SK-N-SH (cell line): ENCODE data around the gene TTC39C. TPM values are rescaled to one million over a fixed set of nuclear protein-coding genes. Genes with fewer than 3 reads are reported as not detected.

ENCODE experiments used
- CTCF ChIA-PET: fragments of 300-600, 350-600 bp; formaldehyde crosslinking; extraction: SDS; loops from one replicate; lab custom pipeline; 2021; lab: Yijun Ruan, JAX
- POLR2A ChIA-PET: fragments of 350-600 bp; sonication (Branson Sonifier 250); formaldehyde crosslinking; extraction: SDS; loops from one replicate; lab custom pipeline; 2020; ENCODE audit warnings: antibody characterized with exemption, inconsistent platforms; lab: Yijun Ruan, JAX
- DNase-seq: peaks from one replicate; pipeline ENCODE4 v3.0.0; 2012
- H2AFZ ChIP-seq: fragments of 200-600 bp; sonication (generic); 2 replicates; pipeline ENCODE4 v1.8.1; 2016; ENCODE audit warnings: antibody characterized with exemption, mild to moderate bottlenecking, low read depth
- H3F3A ChIP-seq: fragments of 200-600 bp; sonication (generic); replicated peaks from 2 replicates; pipeline ENCODE3; 2016; ENCODE audit warnings: antibody characterized with exemption, mild to moderate bottlenecking; ENCODE audit not compliant: insufficient read depth
- H3K27ac ChIP-seq, 2 experiments: fragments of 200-500 bp in 1 of 2; fragments of 200-600 bp in 1 of 2; sonication (Bioruptor generic) in 1 of 2; sonication (generic), shearing (Covaris generic) in 1 of 2; 2 replicates each; pipeline versions ENCODE4 v1.5.1 to v1.6.1; 2014 to 2016; ENCODE audit warnings: low read depth in 2 of 2, inconsistent platforms in 1 of 2, low read length in 1 of 2, mild to moderate bottlenecking in 1 of 2, mixed read lengths in 1 of 2
- H3K27me3 ChIP-seq: fragments of 200-600 bp; sonication (generic), shearing (Covaris generic); 2 replicates; pipeline ENCODE4 v1.6.1; 2016; ENCODE audit warnings: mixed run types; ENCODE audit not compliant: insufficient read depth
- H3K36me3 ChIP-seq, 2 experiments: fragments of 200-500 bp in 1 of 2; fragments of 200-600 bp in 1 of 2; sonication (Bioruptor generic) in 1 of 2; sonication (generic) in 1 of 2; replicated peaks in 1 of 2; 2 replicates each; pipeline versions ENCODE3 to v1.5.1; 2014 to 2016; ENCODE audit warnings: low read length in 1 of 2, mild to moderate bottlenecking in 1 of 2; ENCODE audit not compliant: insufficient read depth in 2 of 2, control insufficient read depth in 1 of 2
- H3K4me1 ChIP-seq, 2 experiments: fragments of 200-500 bp in 1 of 2; fragments of 200-600 bp in 1 of 2; sonication (Bioruptor generic) in 1 of 2; sonication (generic), shearing (Covaris generic) in 1 of 2; 2 replicates each; pipeline versions ENCODE4 v1.5.1 to v1.6.1; 2014 to 2016; ENCODE audit warnings: low read depth in 1 of 2, low read length in 1 of 2, mixed run types in 1 of 2; ENCODE audit not compliant: insufficient read depth in 2 of 2, control insufficient read depth in 1 of 2
- H3K4me2 ChIP-seq: fragments of 200-600 bp; sonication (generic), shearing (Covaris generic); 2 replicates; pipeline ENCODE4 v1.6.1; 2017; ENCODE audit warnings: mixed run types
- H3K4me3 ChIP-seq, 2 experiments: fragments of 200-500 bp in 1 of 2; fragments of 200-600 bp in 1 of 2; sonication (Bioruptor generic) in 1 of 2; sonication (generic), shearing (Covaris generic) in 1 of 2; 2 replicates each; pipeline versions ENCODE4 v1.5.1 to v1.8.1; 2014 to 2016; ENCODE audit warnings: low read depth in 2 of 2, inconsistent platforms in 1 of 2, low read length in 1 of 2, mild to moderate bottlenecking in 1 of 2, mixed read lengths in 1 of 2, moderate library complexity in 1 of 2
- H3K79me2 ChIP-seq: fragments of 200-600 bp; sonication (generic); 2 replicates; pipeline ENCODE4 v1.8.1; 2017; ENCODE audit warnings: mild to moderate bottlenecking; ENCODE audit not compliant: insufficient read depth
- H3K9ac ChIP-seq: fragments of 200-600 bp; sonication (generic); 2 replicates; pipeline ENCODE4 v1.6.1; 2017; ENCODE audit warnings: mixed run types
- H3K9me2 ChIP-seq: fragments of 200-600 bp; sonication (generic); 2 replicates; pipeline ENCODE4 v1.6.1; 2017; ENCODE audit warnings: mixed run types
- H3K9me3 ChIP-seq: fragments of 200-600 bp; sonication (generic); 2 replicates; pipeline ENCODE4 v1.6.1; 2017; ENCODE audit warnings: mixed run types, mild to moderate bottlenecking, moderate library complexity
- H4K20me1 ChIP-seq: fragments of 200-600 bp; sonication (generic); 2 replicates; pipeline ENCODE4 v1.6.1; 2017; ENCODE audit warnings: mild to moderate bottlenecking, mixed run types; ENCODE audit not compliant: insufficient read depth
- ELF1 ChIP-seq: IDR thresholded peaks from 2 replicates; pipeline ENCODE4 v1.4.0; 2012
- EP300 ChIP-seq, 2 experiments: IDR thresholded peaks; 2 replicates each; pipeline versions ENCODE4 v1.4.0 to v1.6.1; 2012; ENCODE audit warnings: borderline replicate concordance in 1 of 2, low read depth in 1 of 2, low read length in 1 of 2
- GABPA ChIP-seq: IDR thresholded peaks from 2 replicates; pipeline ENCODE4 v1.4.0; 2012; ENCODE audit warnings: low read depth, mild to moderate bottlenecking
- NFIC ChIP-seq: IDR thresholded peaks from 2 replicates; pipeline ENCODE4 v1.4.0; 2012; ENCODE audit warnings: borderline replicate concordance
- RAD21 ChIP-seq: IDR thresholded peaks from 2 replicates; pipeline ENCODE4 v1.6.1; 2012; ENCODE audit warnings: mild to moderate bottlenecking, low read length
- RFX5 ChIP-seq: IDR thresholded peaks from 2 replicates; pipeline ENCODE4 v1.6.1; 2012; ENCODE audit warnings: mild to moderate bottlenecking, improper control_type of control experiment, low read length
- RXRA ChIP-seq: IDR thresholded peaks from 2 replicates; pipeline ENCODE4 v1.4.0; 2012; ENCODE audit warnings: low read depth, mild to moderate bottlenecking, borderline replicate concordance
- SIN3A ChIP-seq: IDR thresholded peaks from 2 replicates; pipeline ENCODE4 v1.6.1; 2012; ENCODE audit warnings: low read depth, mild to moderate bottlenecking, low read length, moderate library complexity, borderline replicate concordance
- TCF12 ChIP-seq: IDR thresholded peaks from 2 replicates; pipeline ENCODE4 v1.4.0; 2012
- TEAD4 ChIP-seq: IDR thresholded peaks from 2 replicates; pipeline ENCODE4 v1.4.0; 2012; ENCODE audit warnings: mild to moderate bottlenecking, borderline replicate concordance; ENCODE audit not compliant: insufficient read depth
- YY1 ChIP-seq: IDR thresholded peaks from 2 replicates; pipeline ENCODE4 v1.4.0; 2012; ENCODE audit warnings: low read depth, mild to moderate bottlenecking
- WGBS: methylation state at CpG from one replicate; pipeline ENCODE4 v1.1.6; 2017; ENCODE audit warnings: low lambda C conversion rate; 5-methylcytosine and 5-hydroxymethylcytosine counted together
- polyA plus RNA-seq, 3 experiments: library from polyadenylated mRNA; depleted of rRNA; stranded (reverse); fragments of >200 nt; gene quantifications; 2 replicates each; pipeline ENCODE4 v1.2.3, GENCODE V29; 2012
- TF ChIP-seq, protein P1 (sequence below): IDR thresholded peaks from 2 replicates; pipeline ENCODE4 v1.6.1; 2012; ENCODE audit warnings: mild to moderate bottlenecking, low read depth, low read length, moderate library complexity
- TF ChIP-seq, protein P2 (sequence below): fragments of 150-350 bp; IDR thresholded peaks from 2 replicates; pipeline ENCODE4 v1.6.1; 2017; ENCODE audit warnings: antibody characterized with exemption, low read length, low read depth, borderline replicate concordance
- TF ChIP-seq, protein P3 (sequence below): IDR thresholded peaks from 2 replicates; pipeline ENCODE4 v1.4.0; 2012; ENCODE audit warnings: low read depth, borderline replicate concordance

Gene TTC39C
- polyA plus RNA-seq, 1 of the 3 experiments (the other 2 are of a cell fraction), result 8.6 TPM

DNA sequence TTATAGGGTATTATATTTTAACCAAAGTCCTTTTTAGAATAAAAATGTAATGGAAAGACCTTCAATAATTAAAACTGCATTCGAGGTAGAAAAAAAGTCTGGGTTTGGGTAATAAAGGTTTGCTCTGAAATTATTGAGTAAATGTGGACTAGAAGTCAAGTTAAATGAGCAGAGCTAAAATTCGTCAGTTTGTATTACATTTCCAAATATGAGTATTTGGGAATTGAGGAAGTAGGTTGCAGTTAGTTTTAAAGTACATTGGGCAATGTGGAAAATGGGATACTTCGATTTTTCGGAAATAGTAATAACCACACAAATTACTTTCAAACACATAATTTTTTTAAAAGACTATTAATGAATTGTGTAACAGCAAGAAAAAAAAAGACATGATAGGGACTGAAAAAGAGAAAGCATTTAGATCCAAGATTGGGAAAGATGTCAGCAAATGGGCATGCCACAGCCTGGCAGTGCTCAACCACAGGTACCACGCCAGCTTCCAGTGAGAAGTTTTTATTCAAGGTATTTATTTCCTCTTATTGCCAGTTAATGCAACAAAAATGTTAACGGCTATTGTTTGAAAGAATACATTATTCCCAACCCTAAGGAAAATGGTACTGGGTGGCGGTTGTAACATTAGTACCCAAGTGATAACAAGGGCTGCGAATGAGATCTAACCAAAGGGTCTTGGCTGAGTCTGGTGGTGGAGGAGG lies 50.0 kb downstream of the TTC39C start:
- TF ChIP-seq EP300 (IDR thresholded peaks at IDR 0.05; ENCODE audit: borderline replicate concordance in 1 of 2, low read depth in 1 of 2, low read length in 1 of 2), result no peak
- TF ChIP-seq RAD21, result no peak
- no peak for TF ChIP-seq YY1
- TF ChIP-seq, protein P1, sequence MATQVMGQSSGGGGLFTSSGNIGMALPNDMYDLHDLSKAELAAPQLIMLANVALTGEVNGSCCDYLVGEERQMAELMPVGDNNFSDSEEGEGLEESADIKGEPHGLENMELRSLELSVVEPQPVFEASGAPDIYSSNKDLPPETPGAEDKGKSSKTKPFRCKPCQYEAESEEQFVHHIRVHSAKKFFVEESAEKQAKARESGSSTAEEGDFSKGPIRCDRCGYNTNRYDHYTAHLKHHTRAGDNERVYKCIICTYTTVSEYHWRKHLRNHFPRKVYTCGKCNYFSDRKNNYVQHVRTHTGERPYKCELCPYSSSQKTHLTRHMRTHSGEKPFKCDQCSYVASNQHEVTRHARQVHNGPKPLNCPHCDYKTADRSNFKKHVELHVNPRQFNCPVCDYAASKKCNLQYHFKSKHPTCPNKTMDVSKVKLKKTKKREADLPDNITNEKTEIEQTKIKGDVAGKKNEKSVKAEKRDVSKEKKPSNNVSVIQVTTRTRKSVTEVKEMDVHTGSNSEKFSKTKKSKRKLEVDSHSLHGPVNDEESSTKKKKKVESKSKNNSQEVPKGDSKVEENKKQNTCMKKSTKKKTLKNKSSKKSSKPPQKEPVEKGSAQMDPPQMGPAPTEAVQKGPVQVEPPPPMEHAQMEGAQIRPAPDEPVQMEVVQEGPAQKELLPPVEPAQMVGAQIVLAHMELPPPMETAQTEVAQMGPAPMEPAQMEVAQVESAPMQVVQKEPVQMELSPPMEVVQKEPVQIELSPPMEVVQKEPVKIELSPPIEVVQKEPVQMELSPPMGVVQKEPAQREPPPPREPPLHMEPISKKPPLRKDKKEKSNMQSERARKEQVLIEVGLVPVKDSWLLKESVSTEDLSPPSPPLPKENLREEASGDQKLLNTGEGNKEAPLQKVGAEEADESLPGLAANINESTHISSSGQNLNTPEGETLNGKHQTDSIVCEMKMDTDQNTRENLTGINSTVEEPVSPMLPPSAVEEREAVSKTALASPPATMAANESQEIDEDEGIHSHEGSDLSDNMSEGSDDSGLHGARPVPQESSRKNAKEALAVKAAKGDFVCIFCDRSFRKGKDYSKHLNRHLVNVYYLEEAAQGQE, result no peak
- TF ChIP-seq GABPA, result no peak
- TF ChIP-seq TCF12, result no peak
- TF ChIP-seq, protein P2, sequence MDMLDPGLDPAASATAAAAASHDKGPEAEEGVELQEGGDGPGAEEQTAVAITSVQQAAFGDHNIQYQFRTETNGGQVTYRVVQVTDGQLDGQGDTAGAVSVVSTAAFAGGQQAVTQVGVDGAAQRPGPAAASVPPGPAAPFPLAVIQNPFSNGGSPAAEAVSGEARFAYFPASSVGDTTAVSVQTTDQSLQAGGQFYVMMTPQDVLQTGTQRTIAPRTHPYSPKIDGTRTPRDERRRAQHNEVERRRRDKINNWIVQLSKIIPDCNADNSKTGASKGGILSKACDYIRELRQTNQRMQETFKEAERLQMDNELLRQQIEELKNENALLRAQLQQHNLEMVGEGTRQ, result no peak
- Histone ChIP-seq H3K9ac (no peak overlapping the region), H3K79me2 (peaks cover 16% of the 10 kb centered on the region), H3F3A (peaks cover 20% of the 10 kb centered on the region), H3K36me3 (peaks cover 0 to 4% of the 10 kb centered on the region in 2 experiments), H3K4me1 (peaks cover 8 to 11% of the 10 kb centered on the region in 2 experiments), H3K27ac (no peak overlapping the region), H3K27me3 (no peaks in the 10 kb centered on the region), H4K20me1 (no peaks in the 10 kb centered on the region), H3K4me2 (no peak overlapping the region), H3K9me2 (no peaks in the 10 kb centered on the region), H3K9me3 (no peaks in the 10 kb centered on the region), H3K4me3 (no peak overlapping the region), H2AFZ (no peak overlapping the region)
- ChIA-PET CTCF (interaction anchor here (1.0 kb wide), 3 partner anchors 11 to 146 kb away, joined by 3 read pairs; no protein-coding TSS in a partner anchor), POLR2A (no interaction called here)
- 94% methylated on average over 8 of the region's 8 CpGs for WGBS
- DNase-seq, result no peak

DNA sequence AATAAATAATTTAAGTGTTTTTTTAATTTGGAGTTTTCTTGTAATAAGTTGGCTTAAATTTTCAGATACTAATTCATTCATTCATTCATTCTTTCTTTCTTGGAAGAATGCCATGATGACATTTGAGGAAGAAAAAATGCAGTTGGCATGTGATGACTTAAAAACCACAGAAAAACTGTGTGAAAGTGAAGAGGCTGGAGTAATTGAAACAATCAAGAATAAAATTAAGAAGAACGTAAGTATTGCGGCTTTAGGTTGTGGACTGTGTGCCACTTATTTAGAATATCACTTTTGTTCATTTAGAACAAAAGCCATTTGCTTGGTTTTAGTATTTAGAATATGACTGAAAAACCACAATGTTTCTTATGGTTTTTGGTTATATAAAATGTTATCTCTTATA lies 51.4 kb downstream of the TTC39C start:
- H3K27me3 ChIP-seq, result no peaks in the 10 kb centered on the region
- no peak for DNase-seq
- H3K4me3 ChIP-seq, result no peak overlapping the region
- H3K27ac ChIP-seq, result peak overlapping the region in 1 of 2 experiments; percentile 20; a peak in 2 of 4 replicates
- H3K4me2 ChIP-seq, result no peak overlapping the region
- H3K9me2 ChIP-seq, result no peaks in the 10 kb centered on the region
- TF ChIP-seq RFX5 (no peak), NFIC (no peak), RXRA (no peak), SIN3A (no peak), TCF12 (peak; percentile 34; the same call in 1 of the 2 replicates), TEAD4 (no peak), YY1 (no peak), ELF1 (no peak)
- TF ChIP-seq, protein P3, sequence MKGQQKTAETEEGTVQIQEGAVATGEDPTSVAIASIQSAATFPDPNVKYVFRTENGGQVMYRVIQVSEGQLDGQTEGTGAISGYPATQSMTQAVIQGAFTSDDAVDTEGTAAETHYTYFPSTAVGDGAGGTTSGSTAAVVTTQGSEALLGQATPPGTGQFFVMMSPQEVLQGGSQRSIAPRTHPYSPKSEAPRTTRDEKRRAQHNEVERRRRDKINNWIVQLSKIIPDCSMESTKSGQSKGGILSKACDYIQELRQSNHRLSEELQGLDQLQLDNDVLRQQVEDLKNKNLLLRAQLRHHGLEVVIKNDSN, result no peak
- TF ChIP-seq, all 33 proteins: peak for 1
- peaks cover 8% of the 10 kb centered on the region for H3K79me2 ChIP-seq
- H3K9ac ChIP-seq, result no peak overlapping the region
- 97% methylated on average over 2 of the region's 2 CpGs for WGBS
- no peaks in the 10 kb centered on the region for H4K20me1 ChIP-seq
- H3K4me1 ChIP-seq, result peaks cover 8 to 11% of the 10 kb centered on the region in 2 experiments
- peaks cover 0 to 8% of the 10 kb centered on the region in 2 experiments for H3K36me3 ChIP-seq
- no peaks in the 10 kb centered on the region for H3K9me3 ChIP-seq
- CTCF ChIA-PET, result interaction anchor here (0.6 to 1.0 kb wide), 2 partner anchors 10 to 1135 kb away, joined by 3 read pairs; no protein-coding TSS in a partner anchor
- no peak overlapping the region for H2AFZ ChIP-seq
- POLR2A ChIA-PET, result no interaction called here
- H3F3A ChIP-seq, result peaks cover 20% of the 10 kb centered on the region
